H1 (cell line): Measurements from ENCODE around the gene MGST1. TPM values are rescaled to one million over a fixed set of nuclear protein-coding genes. Genes with fewer than 3 reads are reported as not detected.

Experiments
- CTCF ChIA-PET: fragments of 300-600 bp; sonication (Branson Sonifier 250); formaldehyde crosslinking; loops from one replicate; lab custom pipeline; 2021; ENCODE audit not compliant: partially characterized antibody; lab: Charles Lee
- POLR2A ChIA-PET: fragments of 300-600 bp; sonication (Branson Sonifier 250); formaldehyde crosslinking; loops from one replicate; lab custom pipeline; 2021; ENCODE audit warnings: inconsistent platforms; ENCODE audit not compliant: partially characterized antibody; lab: Charles Lee
- DNase-seq, 2 experiments: peaks; one replicate each; pipeline versions ENCODE4 v3.0.0 to v3.0.0-alpha.2; 2010 to 2022; ENCODE audit warnings: low spot score in 2 of 2, low read depth in 1 of 2, mixed read lengths in 1 of 2
- FAIRE-seq: peaks from 2 replicates; lab custom pipeline; 2011; peaks lifted over from hg19 to GRCh38; lab: Jason Lieb, UNC
- H2AFZ ChIP-seq: 2 replicates; pipeline ENCODE4 v1.8.1; 2012; ENCODE audit warnings: low read length, inconsistent platforms
- H2AK5ac ChIP-seq: 2 replicates; pipeline ENCODE4 v1.6.1; 2013; ENCODE audit warnings: low read depth, low read length
- H2BK120ac ChIP-seq: replicated peaks from 2 replicates; pipeline ENCODE3; 2013; ENCODE audit warnings: low read depth, low read length, inconsistent platforms
- H2BK12ac ChIP-seq: 2 replicates; pipeline ENCODE4 v1.6.1; 2013; ENCODE audit warnings: low read depth, low read length
- H2BK15ac ChIP-seq: 2 replicates; pipeline ENCODE4 v1.6.1; 2013; ENCODE audit warnings: low read length
- H2BK20ac ChIP-seq: 2 replicates; pipeline ENCODE4 v1.6.1; 2013; ENCODE audit warnings: low read length
- H2BK5ac ChIP-seq: 2 replicates; pipeline ENCODE4 v1.6.1; 2013; ENCODE audit warnings: low read depth, low read length
- H3K14ac ChIP-seq: 2 replicates; pipeline ENCODE4 v1.6.1; 2013; ENCODE audit warnings: inconsistent platforms; ENCODE audit not compliant: insufficient read length
- H3K18ac ChIP-seq: 2 replicates; pipeline ENCODE4 v1.6.1; 2013; ENCODE audit warnings: low read length; ENCODE audit errors: extremely low read depth
- H3K23ac ChIP-seq: 2 replicates; pipeline ENCODE4 v1.6.1; 2013; ENCODE audit warnings: inconsistent platforms; ENCODE audit not compliant: insufficient read length
- H3K23me2 ChIP-seq: 2 replicates; pipeline ENCODE4 v1.6.1; 2013; ENCODE audit warnings: low read depth, low read length
- H3K27ac ChIP-seq: 2 replicates; pipeline ENCODE4 v1.6.1; 2011; ENCODE audit warnings: low read depth, low read length, inconsistent platforms
- H3K27me3 ChIP-seq, 4 experiments: replicated peaks in 1 of 4; 1 replicate in 1 of 4; 2 replicates in 3 of 4; pipeline versions ENCODE4 v1.6.1 to v1.8.1; 2011 to 2013; ENCODE audit warnings: low read length in 3 of 4, mild to moderate bottlenecking in 3 of 4, inconsistent platforms in 2 of 4, mixed read lengths in 2 of 4, moderate library complexity in 1 of 4; ENCODE audit not compliant: control insufficient read depth in 3 of 4, insufficient read depth in 3 of 4; ENCODE audit errors: extremely low read depth in 1 of 4
- H3K36me3 ChIP-seq, 4 experiments: 2 replicates each; pipeline versions ENCODE4 v1.6.1 to v1.8.1; 2011 to 2013; ENCODE audit warnings: mild to moderate bottlenecking in 4 of 4, low read length in 3 of 4, moderate library complexity in 2 of 4, control low read depth in 1 of 4, inconsistent platforms in 1 of 4; ENCODE audit not compliant: insufficient read depth in 4 of 4, control insufficient read depth in 2 of 4
- H3K4ac ChIP-seq: replicated peaks from 2 replicates; pipeline ENCODE3; 2013; ENCODE audit warnings: low read length, low read depth, mixed read lengths, inconsistent platforms; ENCODE audit not compliant: insufficient read length
- H3K4me1 ChIP-seq, 4 experiments: replicated peaks in 1 of 4; 1 replicate in 1 of 4; 2 replicates in 3 of 4; pipeline versions ENCODE4 v1.6.1 to v1.8.1; 2011 to 2013; ENCODE audit warnings: low read length in 3 of 4, inconsistent platforms in 2 of 4, mixed read lengths in 1 of 4; ENCODE audit not compliant: insufficient read depth in 4 of 4, control insufficient read depth in 3 of 4
- H3K4me2 ChIP-seq, 2 experiments: 2 replicates each; pipeline versions ENCODE4 v1.6.1 to v1.8.1; 2011 to 2013; ENCODE audit warnings: low read depth in 2 of 2, low read length in 2 of 2, control low read depth in 1 of 2, inconsistent platforms in 1 of 2, mild to moderate bottlenecking in 1 of 2; ENCODE audit not compliant: insufficient read depth in 1 of 2
- H3K4me3 ChIP-seq, 4 experiments: fragments of 200-600, 300-600 bp in 1 of 4; sonication (generic), shearing (Covaris generic), sonication (Bioruptor Twin) in 1 of 4; 2 replicates each; pipeline versions ENCODE4 v1.5.1 to v1.8.1; 2011 to 2016; ENCODE audit warnings: low read length in 4 of 4, low read depth in 3 of 4, control low read depth in 2 of 4, inconsistent platforms in 2 of 4, mild to moderate bottlenecking in 2 of 4, mixed read lengths in 1 of 4, moderate library complexity in 1 of 4; ENCODE audit not compliant: insufficient read depth in 2 of 4; ENCODE audit errors: extremely low read depth in 1 of 4
- H3K56ac ChIP-seq: replicated peaks from 2 replicates; pipeline ENCODE3; 2013; ENCODE audit warnings: low read depth, mild to moderate bottlenecking, mixed read lengths, low read length, inconsistent platforms; ENCODE audit not compliant: insufficient read length
- H3K79me1 ChIP-seq: 2 replicates; pipeline ENCODE4 v1.6.1; 2013; ENCODE audit warnings: low read depth, low read length, control low read depth
- H3K79me2 ChIP-seq, 2 experiments: 2 replicates each; pipeline versions ENCODE4 v1.6.1 to v1.8.1; 2012 to 2013; ENCODE audit warnings: low read length in 2 of 2, mild to moderate bottlenecking in 2 of 2, inconsistent platforms in 1 of 2; ENCODE audit not compliant: insufficient read depth in 2 of 2, control insufficient read depth in 1 of 2
- H3K9ac ChIP-seq, 4 experiments: replicated peaks in 1 of 4; 1 replicate in 1 of 4; 2 replicates in 3 of 4; pipeline versions ENCODE4 v1.6.1 to v1.8.1; 2011 to 2013; ENCODE audit warnings: low read depth in 3 of 4, low read length in 3 of 4, control low read depth in 2 of 4, mild to moderate bottlenecking in 2 of 4, moderate library complexity in 2 of 4, inconsistent platforms in 1 of 4; ENCODE audit errors: extremely low read depth in 1 of 4
- H3K9me3 ChIP-seq, 2 experiments: 2 replicates each; pipeline versions ENCODE4 v1.6.1 to v1.8.1; 2012 to 2013; ENCODE audit warnings: mild to moderate bottlenecking in 2 of 2, moderate library complexity in 2 of 2, control low read depth in 1 of 2, inconsistent platforms in 1 of 2, low read depth in 1 of 2, low read length in 1 of 2, mixed read lengths in 1 of 2; ENCODE audit not compliant: insufficient read depth in 2 of 2
- H4K20me1 ChIP-seq, 2 experiments: replicated peaks in 1 of 2; 2 replicates each; pipeline versions ENCODE3 to v1.8.1; 2011 to 2013; ENCODE audit warnings: inconsistent platforms in 2 of 2, low read length in 2 of 2, mild to moderate bottlenecking in 1 of 2; ENCODE audit not compliant: insufficient read depth in 2 of 2, control insufficient read depth in 1 of 2
- H4K5ac ChIP-seq: 2 replicates; pipeline ENCODE4 v1.6.1; 2013; ENCODE audit warnings: low read length, low read depth, mixed read lengths, inconsistent platforms; ENCODE audit not compliant: insufficient read length
- H4K8ac ChIP-seq: 2 replicates; pipeline ENCODE4 v1.8.0; 2013; ENCODE audit warnings: mild to moderate bottlenecking, moderate library complexity, low read length, inconsistent platforms; ENCODE audit not compliant: insufficient read depth; ENCODE audit errors: extremely low read depth
- H4K91ac ChIP-seq: replicated peaks from 2 replicates; pipeline ENCODE3; 2013; ENCODE audit warnings: low read length, mixed read lengths, inconsistent platforms; ENCODE audit not compliant: insufficient read length
- GABPA ChIP-seq: IDR thresholded peaks from 2 replicates; pipeline ENCODE4 v1.6.1; 2011; ENCODE audit warnings: mild to moderate bottlenecking, low read length, moderate library complexity, borderline replicate concordance; ENCODE audit not compliant: insufficient read depth
- MAX ChIP-seq: IDR thresholded peaks from 2 replicates; pipeline ENCODE4 v1.6.1; 2012; ENCODE audit warnings: inconsistent platforms
- PHF8 ChIP-seq: fragments of 200-600 bp; sonication (generic); conservative IDR thresholded peaks from 2 replicates; pipeline ENCODE4 v1.7.1; 2012; ENCODE audit warnings: low read depth, mild to moderate bottlenecking, inconsistent platforms, low read length, moderate library complexity
- POLR2A ChIP-seq, 2 experiments: IDR thresholded peaks; 1 replicate in 1 of 2; 2 replicates in 1 of 2; pipeline ENCODE4 v1.6.1; 2011; ENCODE audit warnings: low read depth in 2 of 2, low read length in 2 of 2, mild to moderate bottlenecking in 2 of 2; ENCODE audit errors: control extremely low read depth in 1 of 2
- TBP ChIP-seq: IDR thresholded peaks from 2 replicates; pipeline ENCODE4 v1.6.1; 2011; ENCODE audit warnings: low read depth, low read length, improper control_type of control experiment
- TCF12 ChIP-seq: IDR thresholded peaks from 2 replicates; pipeline ENCODE4 v1.6.1; 2011; ENCODE audit warnings: low read depth, mild to moderate bottlenecking, low read length
- WGBS, 2 experiments: shearing (Covaris generic) in 1 of 2; methylation state at CpG; one replicate each; pipeline versions ENCODE4 v1.1.6 to v1.1.7; 2013 to 2015; ENCODE audit warnings: low lambda C conversion rate in 2 of 2, mixed read lengths in 2 of 2, inconsistent platforms in 1 of 2, low coverage in 1 of 2, missing lambda C conversion rate in 1 of 2; ENCODE audit not compliant: insufficient replicate concordance in 2 of 2, insufficient coverage in 1 of 2, insufficient read length in 1 of 2; ENCODE audit errors: extremely low coverage in 1 of 2, missing lambda C conversion rate in 1 of 2; 5-methylcytosine and 5-hydroxymethylcytosine counted together
- polyA plus RNA-seq, 7 experiments: library from polyadenylated mRNA; depleted of rRNA in 3 of 7; stranded (reverse) in 5 of 7; unstranded in 2 of 7; fragments of >200 nt in 5 of 7; fragments of 200-250 nt in 2 of 7; gene quantifications; 1 replicate in 5 of 7; 2 replicates in 1 of 7; 4 replicates in 1 of 7; pipeline versions ENCODE4 v1.2.1 to v1.2.3, GENCODE V29; 2011 to 2013; ENCODE audit warnings: missing spikeins in 2 of 7, mixed read lengths in 2 of 7
- total RNA-seq: library from RNA; stranded (reverse); fragmentation: NEBNext Ultra II Directional; extraction: Animal tissue kit (Norgen Biotek cat#: 25700); gene quantifications from 2 replicates; pipeline ENCODE4 v1.2.1, GENCODE V29; 2021

The MGST1 gene
- total and polyA plus RNA-seq, 2 of the 8 experiments (the other 6 are each of a cell fraction or from before 2014, with no cell fraction given), result 442 to 478 TPM

GRCh38 chr12:16324272-16324671 is 23.2 kb upstream of the MGST1 start:
- CTCF ChIA-PET, result no interaction called here
- no peak for FAIRE-seq

More at GRCh38 chr12:16324272-16324671, 23.2 kb upstream of the MGST1 start:
- Histone ChIP-seq H4K8ac (no peak overlapping the region), H3K36me3 (no peaks in the 10 kb centered on the region), H2BK5ac (no peak overlapping the region), H3K27me3 (no peaks in the 10 kb centered on the region), H4K91ac (no peak overlapping the region), H2BK12ac (no peak overlapping the region), H3K27ac (no peak overlapping the region), H2BK120ac (no peak overlapping the region), H3K4me1 (peaks cover 0 to 3% (median 3%) of the 10 kb centered on the region in 4 experiments; a peak in 1 of 7 replicates), H3K4ac (no peak overlapping the region), H2AK5ac (no peak overlapping the region), H3K14ac (no peak overlapping the region), H3K18ac (no peak overlapping the region), H3K23ac (no peak overlapping the region), H3K79me1 (no peaks in the 10 kb centered on the region), H3K9ac (no peak overlapping the region), H3K4me2 (no peak overlapping the region), H4K20me1 (no peaks in the 10 kb centered on the region), H3K4me3 (no peak overlapping the region), H3K9me3 (peaks cover 0 to 3% of the 10 kb centered on the region in 2 experiments; a peak in 1 of 4 replicates), H3K23me2 (no peaks in the 10 kb centered on the region), H2BK15ac (no peak overlapping the region), H3K79me2 (no peaks in the 10 kb centered on the region), H2AFZ (no peak overlapping the region), H2BK20ac (no peak overlapping the region), H3K56ac (no peak overlapping the region), H4K5ac (no peak overlapping the region)
- no peak for DNase-seq
- no peak for TF ChIP-seq TBP
- TF ChIP-seq MAX, result no peak
- no peak for TF ChIP-seq PHF8
- no peak for TF ChIP-seq TCF12
- no peak for TF ChIP-seq GABPA
- no peak for TF ChIP-seq POLR2A (IDR thresholded peaks at IDR 0.05; ENCODE audit: control extremely low read depth in 1 of 2, low read depth in 2 of 2, low read length in 2 of 2)
- POLR2A ChIA-PET, result no interaction called here
- 78% methylated on average over 5 of the region's 5 CpGs; no CpG with 5 or more reads in 1 of the 2 experiments for WGBS, 2 experiments
